Breast epithelium (tissue), 3 donors: ENCODE data around the gene DNAI7.

ENCODE experiments used
- CTCF ChIP-seq, 3 donors: fragments of 450-650 bp; IDR thresholded peaks; one replicate each; pipeline ENCODE4 v1.5.1; 2016 to 2017; ENCODE audit warnings: antibody characterized with exemption in 3 of 3, mild to moderate bottlenecking in 3 of 3, moderate library complexity in 3 of 3
- POLR2A ChIP-seq: fragments of 450-650 bp; IDR thresholded peaks from one replicate; pipeline ENCODE4 v1.6.1; 2016; ENCODE audit warnings: antibody characterized with exemption, mild to moderate bottlenecking, moderate library complexity
- POLR2AphosphoS5 ChIP-seq, 3 donors: sonication (generic); formaldehyde crosslinking; IDR thresholded peaks; one replicate each; pipeline ENCODE4 v1.6.1; 2017; ENCODE audit warnings: antibody characterized with exemption in 3 of 3

- no peak for TF ChIP-seq POLR2A
- no peak for TF ChIP-seq POLR2AphosphoS5 (IDR thresholded peaks at IDR 0.05)
- TF ChIP-seq CTCF (IDR thresholded peaks at IDR 0.05): no peak
Observed at GRCh38 chr12:25058658-25059058, 136.3 kb downstream of the DNAI7 start.
